Measurements from ENCODE around the gene MMP15. TPM values are rescaled to one million over a fixed set of nuclear protein-coding genes. Genes with fewer than 3 reads are reported as not detected.
"Not testable (repeated sequence)": the region's sequence is repeated elsewhere in the genome, so short reads cannot be mapped to it uniquely, and the experiment has no call there.

The MMP15 gene
- total RNA-seq, 4 donors from 2014 or later = 48.0 to 161 (median 92.3) TPM

GRCh38 chr16:58086381-58087208, 61.0 kb downstream of the MMP15 start:
- H3K9me3 ChIP-seq = no peaks in the 10 kb centered on the region
- no peak for DNase-seq
- H3K27ac ChIP-seq = no peak overlapping the region
- H3K36me3 ChIP-seq = no peaks in the 10 kb centered on the region
- TF ChIP-seq CTCF (IDR thresholded peaks at IDR 0.05) = no peak
- TF ChIP-seq EP300 (IDR thresholded peaks at IDR 0.05; ENCODE audit: low read depth) = no peak
- TF ChIP-seq POLR2AphosphoS5 (IDR thresholded peaks at IDR 0.05) = no peak
- no peak for TF ChIP-seq POLR2A (IDR thresholded peaks at IDR 0.05)
- intact Hi-C loops (cut with DNase I; ENCODE audit: low total_unique reads) = no loop called here
- H3K27me3 ChIP-seq = no peaks in the 10 kb centered on the region
- WGBS, 2 donors (ENCODE audit: low coverage in 1 of 2) = 71 to 77% methylated on average over 10 to 19 of the region's 19 CpGs
- H3K4me1 ChIP-seq = no peaks in the 10 kb centered on the region
- H3K4me3 ChIP-seq = no peak overlapping the region
- in situ Hi-C loops (cut with MboI; ENCODE audit: low pct_ligation_motif_present in 1 of 4, low pct_unique_long_range_greater_than_20kb in 1 of 4, low sequenced_read_pairs in 3 of 4) = no loop called here

GRCh38 chr16:58087209-58087913, 61.8 kb downstream of the MMP15 start:
- TF ChIP-seq POLR2AphosphoS5 (IDR thresholded peaks at IDR 0.05) (no peak), EP300 (IDR thresholded peaks at IDR 0.05; ENCODE audit: low read depth) (no peak), POLR2A (IDR thresholded peaks at IDR 0.05) (no peak), CTCF (IDR thresholded peaks at IDR 0.05) (no peak)
- in situ Hi-C loops (cut with MboI; ENCODE audit: low pct_ligation_motif_present in 1 of 4, low pct_unique_long_range_greater_than_20kb in 1 of 4, low sequenced_read_pairs in 3 of 4) = no loop called here
- no peaks in the 10 kb centered on the region for H3K27me3 ChIP-seq
- intact Hi-C loops (cut with DNase I; ENCODE audit: low total_unique reads) = no loop called here
- H3K4me1 ChIP-seq = no peaks in the 10 kb centered on the region
- H3K9me3 ChIP-seq = no peaks in the 10 kb centered on the region
- no peak for DNase-seq
- WGBS, 2 donors (ENCODE audit: low coverage in 1 of 2) = 85 to 94% methylated on average over 12 to 23 of the region's 23 CpGs
- no peaks in the 10 kb centered on the region for H3K36me3 ChIP-seq
- H3K4me3 ChIP-seq = no peak overlapping the region
- H3K27ac ChIP-seq = no peak overlapping the region

- intact Hi-C loops (cut with DNase I; ENCODE audit: low total_unique reads) = no loop called here
- no peak overlapping the region for H3K27ac ChIP-seq
- no peak overlapping the region for H3K4me3 ChIP-seq
- H3K27me3 ChIP-seq = no peaks in the 10 kb centered on the region
- H3K4me1 ChIP-seq = no peaks in the 10 kb centered on the region
- in situ Hi-C loops (cut with MboI; ENCODE audit: low pct_ligation_motif_present in 1 of 4, low pct_unique_long_range_greater_than_20kb in 1 of 4, low sequenced_read_pairs in 3 of 4) = no loop called here
- no peaks in the 10 kb centered on the region for H3K36me3 ChIP-seq
- H3K9me3 ChIP-seq = no peaks in the 10 kb centered on the region
- TF ChIP-seq CTCF (IDR thresholded peaks at IDR 0.05) (no peak), EP300 (IDR thresholded peaks at IDR 0.05; ENCODE audit: low read depth) (no peak), POLR2AphosphoS5 (IDR thresholded peaks at IDR 0.05) (no peak), POLR2A (IDR thresholded peaks at IDR 0.05) (no peak)
- no peak for DNase-seq
- 69% methylated on average over 9 of the region's 9 CpGs; no CpG with 5 or more reads in 1 of the 2 donors for WGBS, 2 donors (ENCODE audit: low coverage in 1 of 2)
Measured at GRCh38 chr16:58088091-58088490, 62.5 kb downstream of the MMP15 start.

- intact Hi-C loops (cut with DNase I; ENCODE audit: low total_unique reads); H3K9me3 ChIP-seq; in situ Hi-C loops (cut with MboI; ENCODE audit: low pct_ligation_motif_present in 1 of 4, low pct_unique_long_range_greater_than_20kb in 1 of 4, low sequenced_read_pairs in 3 of 4); H3K27me3 ChIP-seq; DNase-seq; H3K4me1 ChIP-seq; H3K4me3 ChIP-seq; H3K36me3 ChIP-seq; H3K27ac ChIP-seq: not testable (repeated sequence)
- 90 to 92% methylated on average over 2 to 3 of the region's 3 CpGs for WGBS, 2 donors (ENCODE audit: low coverage in 1 of 2)
Measured at GRCh38 chr16:58090396-58090795, 64.8 kb downstream of the MMP15 start.

Measured in transverse colon (tissue), 4 donors.